HCT116 (cell line): ENCODE data around the gene SMNDC1. TPM values are rescaled to one million over a fixed set of nuclear protein-coding genes. Genes with fewer than 3 reads are reported as not detected.

Experiments
- ATAC-seq: fragments of 200-7000 bp; cut with Tn5 transposase; 2 replicates; pipeline ENCODE4 v1.9.1; 2020; ENCODE audit warnings: mild to moderate bottlenecking, moderate library complexity
- BruUV-seq: library from RNA; stranded (reverse); fragments of 400-500 nt; replicated peaks from 2 replicates; lab custom pipeline; 2021; lab: Mats Ljungman, UMichigan
- CTCF ChIA-PET: fragments of 300-600 bp; sonication (Branson Sonifier 250); formaldehyde crosslinking; loops from one replicate; lab custom pipeline; 2021; ENCODE audit warnings: antibody characterized with exemption; lab: Charles Lee
- POLR2A ChIA-PET: fragments of 300-600, 350-600 bp; sonication (Branson Sonifier 250); formaldehyde crosslinking; loops from one replicate; lab custom pipeline; 2021; ENCODE audit warnings: antibody characterized with exemption; lab: Charles Lee
- RAD21 ChIA-PET, 2 experiments: fragments of 300-600 bp; sonication (Branson Sonifier 250); formaldehyde crosslinking; loops; one replicate each; lab custom pipeline; 2023; ENCODE audit warnings: low total read pairs in 2 of 2; ENCODE audit not compliant: uncharacterized antibody in 2 of 2, unreplicated experiment in 2 of 2, low non-redundant PET in 1 of 2; lab: Charles Lee
- DNase-seq: peaks from one replicate; pipeline ENCODE4 v3.0.0-alpha.2; 2010; ENCODE audit warnings: low read depth, low spot score
- H2AFZ ChIP-seq: fragments of 200-600 bp; shearing (Covaris generic), sonication (generic); 2 replicates; pipeline ENCODE4 v1.6.1; 2017; ENCODE audit warnings: low read depth, mixed run types, mixed read lengths, antibody characterized with exemption, low read length; ENCODE audit not compliant: poor library complexity, severe bottlenecking
- H3K27ac ChIP-seq: 2 replicates; pipeline ENCODE4 v1.5.1; 2012; ENCODE audit warnings: low read depth, low read length
- H3K27me3 ChIP-seq: fragments of 200-600 bp; sonication (generic); 2 replicates; pipeline ENCODE4 v1.6.1; 2016; ENCODE audit warnings: mixed run types, low read length, mixed read lengths; ENCODE audit not compliant: insufficient read depth
- H3K36me3 ChIP-seq, 2 experiments: fragments of 200-500 bp in 1 of 2; fragments of 200-600 bp in 1 of 2; sonication (Bioruptor generic) in 1 of 2; sonication (generic) in 1 of 2; 2 replicates each; pipeline versions ENCODE4 v1.5.1 to v1.6.1; 2014 to 2016; ENCODE audit warnings: low read length in 2 of 2, inconsistent platforms in 1 of 2, mixed read lengths in 1 of 2, mixed run types in 1 of 2; ENCODE audit not compliant: insufficient read depth in 2 of 2, control insufficient read depth in 1 of 2
- H3K4me1 ChIP-seq, 2 experiments: fragments of 200-600 bp in 1 of 2; sonication (generic) in 1 of 2; 2 replicates each; pipeline versions ENCODE4 v1.5.1 to v1.6.1; 2012 to 2017; ENCODE audit warnings: low read length in 2 of 2, inconsistent platforms in 1 of 2, mild to moderate bottlenecking in 1 of 2, mixed read lengths in 1 of 2, mixed run types in 1 of 2, moderate library complexity in 1 of 2; ENCODE audit not compliant: insufficient read depth in 2 of 2, control insufficient read depth in 1 of 2
- H3K4me2 ChIP-seq: fragments of 200-600 bp; sonication (generic); 2 replicates; pipeline ENCODE4 v1.6.1; 2017; ENCODE audit warnings: mixed run types, low read length, mixed read lengths
- H3K4me3 ChIP-seq, 2 experiments: fragments of 200-600 bp in 1 of 2; sonication (generic) in 1 of 2; replicated peaks in 1 of 2; 2 replicates each; pipeline ENCODE4 v1.5.1; 2011 to 2016; ENCODE audit warnings: low read length in 2 of 2, control low read depth in 1 of 2, low read depth in 1 of 2, mild to moderate bottlenecking in 1 of 2, mixed read lengths in 1 of 2, mixed run types in 1 of 2
- H3K79me2 ChIP-seq: fragments of 200-600 bp; sonication (generic); 2 replicates; pipeline ENCODE4 v1.6.1; 2017; ENCODE audit warnings: mild to moderate bottlenecking, mixed run types, low read length, moderate library complexity, mixed read lengths; ENCODE audit not compliant: insufficient read depth
- H3K9ac ChIP-seq: fragments of 200-600 bp; sonication (generic); 2 replicates; pipeline ENCODE4 v1.6.1; 2016; ENCODE audit warnings: low read length, mixed read lengths
- H3K9me2 ChIP-seq: fragments of 200-600 bp; sonication (generic), shearing (Covaris generic); 2 replicates; pipeline ENCODE4 v1.6.1; 2017; ENCODE audit warnings: mixed run types, mild to moderate bottlenecking, moderate library complexity; ENCODE audit not compliant: insufficient read depth
- H3K9me3 ChIP-seq, 2 experiments: fragments of 200-500 bp in 1 of 2; fragments of 200-600 bp in 1 of 2; sonication (Bioruptor generic) in 1 of 2; sonication (generic) in 1 of 2; 2 replicates each; pipeline ENCODE4 v1.6.1; 2014 to 2017; ENCODE audit warnings: low read length in 2 of 2, mixed read lengths in 2 of 2, inconsistent platforms in 1 of 2, low read depth in 1 of 2, mild to moderate bottlenecking in 1 of 2, mixed run types in 1 of 2, moderate library complexity in 1 of 2; ENCODE audit not compliant: control insufficient read depth in 1 of 2, insufficient read depth in 1 of 2
- H4K20me1 ChIP-seq: fragments of 200-600 bp; sonication (generic), shearing (Covaris generic); 2 replicates; pipeline ENCODE4 v1.6.1; 2017; ENCODE audit warnings: mixed run types, mild to moderate bottlenecking, moderate library complexity; ENCODE audit not compliant: insufficient read depth
- EGR1 ChIP-seq: IDR thresholded peaks from 2 replicates; pipeline ENCODE4 v1.6.1; 2012; ENCODE audit warnings: low read depth
- RAD21 ChIP-seq: IDR thresholded peaks from 2 replicates; pipeline ENCODE4 v1.6.1; 2012; ENCODE audit warnings: low read depth, mild to moderate bottlenecking
- SIN3A ChIP-seq: IDR thresholded peaks from 2 replicates; pipeline ENCODE4 v1.6.1; 2012; ENCODE audit warnings: low read depth
- SP1 ChIP-seq: IDR thresholded peaks from 2 replicates; pipeline ENCODE4 v1.6.1; 2012; ENCODE audit warnings: low read depth
- TCF7L2 ChIP-seq: IDR thresholded peaks from 2 replicates; pipeline ENCODE4 v1.7.0; 2011; ENCODE audit warnings: borderline replicate concordance, inconsistent platforms; ENCODE audit not compliant: insufficient read depth, insufficient read length; ENCODE audit errors: extremely low read depth
- intact Hi-C: fragments of 100-400 bp; cut with micrococcal nuclease; formaldehyde crosslinking; loops from 2 replicates; pipeline ENCODE4 v1.10.0; 2022
- total RNA-seq: library from RNA; stranded (reverse); gene quantifications from one replicate; pipeline ENCODE4 v1.2.1, GENCODE V29; 2021; ENCODE audit not compliant: unreplicated experiment
- TF ChIP-seq, protein P1 (sequence below): IDR thresholded peaks from 2 replicates; pipeline ENCODE4 v1.6.1; 2012
- TF ChIP-seq, protein P2 (sequence below), 3 experiments: fragments of 200-600 bp in 1 of 3; sonication (generic) in 1 of 3; IDR thresholded peaks in 2 of 3; conservative IDR thresholded peaks in 1 of 3; 2 replicates each; pipeline ENCODE4 v1.5.1; 2012 to 2017; ENCODE audit warnings: low read depth in 2 of 3, low read length in 2 of 3, antibody characterized with exemption in 1 of 3, borderline replicate concordance in 1 of 3, control low read depth in 1 of 3, mild to moderate bottlenecking in 1 of 3, mixed read lengths in 1 of 3, mixed run types in 1 of 3, moderate library complexity in 1 of 3; ENCODE audit not compliant: insufficient read depth in 1 of 3

The SMNDC1 gene
- total RNA-seq, 1 experiment from 2014 or later, result 61.7 TPM

DNA sequence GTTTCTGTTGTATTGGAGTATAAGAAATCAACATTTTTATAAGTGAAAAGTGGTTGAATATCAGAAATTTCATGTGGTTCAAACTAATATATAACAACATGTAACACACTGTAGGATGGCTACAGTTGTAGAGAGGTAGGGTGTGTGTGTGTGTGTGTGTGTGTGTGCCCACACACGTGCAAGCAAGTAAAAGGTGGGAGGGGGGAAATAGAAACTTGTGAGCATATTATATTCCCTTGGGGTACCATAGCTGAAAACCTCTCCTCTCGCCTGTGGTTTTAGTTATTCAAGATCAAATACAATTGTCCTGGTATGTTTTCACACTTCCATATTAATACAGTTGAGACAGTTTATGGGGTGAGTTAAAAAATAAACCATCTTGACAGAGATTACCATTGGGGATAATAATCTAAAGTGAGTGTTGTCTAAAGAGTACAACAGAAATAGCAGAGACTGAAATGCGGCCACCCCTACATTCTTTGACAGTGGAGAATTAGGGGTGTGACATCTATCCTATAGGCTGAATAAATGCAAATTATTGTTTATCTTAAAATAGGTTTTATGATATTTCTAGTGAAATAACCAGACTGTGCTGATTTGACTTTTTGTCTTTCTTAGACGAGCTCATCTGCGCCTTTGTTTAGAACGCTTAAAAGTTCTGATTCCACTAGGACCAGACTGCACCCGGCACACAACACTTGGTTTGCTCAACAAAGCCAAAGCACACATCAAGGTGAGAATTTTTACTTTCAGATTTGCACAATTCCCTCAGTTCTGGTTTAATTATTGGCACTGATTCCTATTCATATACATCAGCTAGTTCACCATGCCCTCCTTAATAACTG is 25.9 kb downstream of the SMNDC1 start:
- Histone ChIP-seq H3K79me2 (no peaks in the 10 kb centered on the region), H3K36me3 (peaks cover 0 to 4% of the 10 kb centered on the region in 2 experiments; a peak in 1 of 4 replicates), H3K27ac (no peak overlapping the region), H3K9ac (no peak overlapping the region), H3K9me2 (no peaks in the 10 kb centered on the region), H2AFZ (no peak overlapping the region), H4K20me1 (no peaks in the 10 kb centered on the region), H3K4me3 (no peak overlapping the region), H3K9me3 (no peaks in the 10 kb centered on the region), H3K4me1 (peaks cover 4 to 9% of the 10 kb centered on the region in 2 experiments; a peak in 2 of 4 replicates), H3K27me3 (no peaks in the 10 kb centered on the region), H3K4me2 (peak overlapping the region; percentile 27)
- intact Hi-C loops, result loop anchor here (1.0 to 5.0 kb wide), 4 partner anchors 51 to 394 kb away; no protein-coding TSS in a partner anchor
- TF ChIP-seq, protein P1, sequence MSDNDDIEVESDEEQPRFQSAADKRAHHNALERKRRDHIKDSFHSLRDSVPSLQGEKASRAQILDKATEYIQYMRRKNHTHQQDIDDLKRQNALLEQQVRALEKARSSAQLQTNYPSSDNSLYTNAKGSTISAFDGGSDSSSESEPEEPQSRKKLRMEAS, result no peak
- TF ChIP-seq RAD21 (no peak), TCF7L2 (no peak), SP1 (no peak), SIN3A (no peak), EGR1 (no peak)
- TF ChIP-seq, protein P2, sequence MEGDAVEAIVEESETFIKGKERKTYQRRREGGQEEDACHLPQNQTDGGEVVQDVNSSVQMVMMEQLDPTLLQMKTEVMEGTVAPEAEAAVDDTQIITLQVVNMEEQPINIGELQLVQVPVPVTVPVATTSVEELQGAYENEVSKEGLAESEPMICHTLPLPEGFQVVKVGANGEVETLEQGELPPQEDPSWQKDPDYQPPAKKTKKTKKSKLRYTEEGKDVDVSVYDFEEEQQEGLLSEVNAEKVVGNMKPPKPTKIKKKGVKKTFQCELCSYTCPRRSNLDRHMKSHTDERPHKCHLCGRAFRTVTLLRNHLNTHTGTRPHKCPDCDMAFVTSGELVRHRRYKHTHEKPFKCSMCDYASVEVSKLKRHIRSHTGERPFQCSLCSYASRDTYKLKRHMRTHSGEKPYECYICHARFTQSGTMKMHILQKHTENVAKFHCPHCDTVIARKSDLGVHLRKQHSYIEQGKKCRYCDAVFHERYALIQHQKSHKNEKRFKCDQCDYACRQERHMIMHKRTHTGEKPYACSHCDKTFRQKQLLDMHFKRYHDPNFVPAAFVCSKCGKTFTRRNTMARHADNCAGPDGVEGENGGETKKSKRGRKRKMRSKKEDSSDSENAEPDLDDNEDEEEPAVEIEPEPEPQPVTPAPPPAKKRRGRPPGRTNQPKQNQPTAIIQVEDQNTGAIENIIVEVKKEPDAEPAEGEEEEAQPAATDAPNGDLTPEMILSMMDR (IDR thresholded peaks at IDR 0.05 in 2 of 3, conservative IDR thresholded peaks at IDR 0.05 in 1 of 3; ENCODE audit: borderline replicate concordance in 1 of 3, insufficient read depth in 1 of 3, low read depth in 2 of 3, low read length in 2 of 3), result no peak
- RAD21 ChIA-PET, result interaction anchor here (0.6 to 2.2 kb wide), 2 partner anchors 68 to 141 kb away, joined by 3 to 7 read pairs; no protein-coding TSS in a partner anchor
- BruUV-seq, result no TSS peak
- DNase-seq (no peak), ATAC-seq (peak; percentile 34)
- CTCF ChIA-PET, result interaction anchor here (1.1 to 4.8 kb wide), 5 partner anchors 57 to 395 kb away, joined by 3 to 46 read pairs (median 17); no protein-coding TSS in a partner anchor
- POLR2A ChIA-PET, result no interaction called here
